H9 (cell line): ENCODE data around the gene KCNE4. TPM values are rescaled to one million over a fixed set of nuclear protein-coding genes. Genes with fewer than 3 reads are reported as not detected.

ENCODE experiments used
- DNase-seq: peaks from one replicate; pipeline ENCODE4 v3.0.0-alpha.2; 2017
- H2AFZ ChIP-seq: one replicate; pipeline ENCODE4 v1.6.1; 2013; ENCODE audit warnings: mild to moderate bottlenecking, low read length, control low read depth, moderate library complexity
- H2AK5ac ChIP-seq: 2 replicates; pipeline ENCODE4 v1.6.1; 2013; ENCODE audit warnings: low read length, control low read depth, mixed read lengths; ENCODE audit not compliant: insufficient read length
- H2BK120ac ChIP-seq: one replicate; pipeline ENCODE4 v1.6.1; 2013; ENCODE audit warnings: low read depth, mild to moderate bottlenecking, low read length, control low read depth, inconsistent platforms; ENCODE audit not compliant: poor library complexity, severe bottlenecking
- H2BK12ac ChIP-seq: 2 replicates; pipeline ENCODE4 v1.6.1; 2013; ENCODE audit warnings: low read length, control low read depth, mixed read lengths, low read depth; ENCODE audit not compliant: insufficient read length
- H2BK15ac ChIP-seq: 2 replicates; pipeline ENCODE4 v1.6.1; 2013; ENCODE audit warnings: low read depth, low read length, control low read depth
- H2BK20ac ChIP-seq: one replicate; pipeline ENCODE4 v1.6.1; 2013; ENCODE audit warnings: low read depth, mild to moderate bottlenecking, low read length, control low read depth, inconsistent platforms; ENCODE audit not compliant: poor library complexity, severe bottlenecking
- H2BK5ac ChIP-seq: 2 replicates; pipeline ENCODE4 v1.6.1; 2013; ENCODE audit warnings: low read length, control low read depth, mixed read lengths; ENCODE audit not compliant: insufficient read length
- H3K14ac ChIP-seq: 2 replicates; pipeline ENCODE4 v1.6.1; 2013; ENCODE audit warnings: low read length, control low read depth; ENCODE audit not compliant: insufficient read depth
- H3K18ac ChIP-seq: 2 replicates; pipeline ENCODE4 v1.6.1; 2013; ENCODE audit warnings: low read depth, mild to moderate bottlenecking, mixed read lengths, low read length, control low read depth; ENCODE audit not compliant: insufficient read length
- H3K23ac ChIP-seq: 2 replicates; pipeline ENCODE4 v1.6.1; 2013; ENCODE audit warnings: low read length, control low read depth, mixed read lengths, low read depth; ENCODE audit not compliant: insufficient read length
- H3K23me2 ChIP-seq: 2 replicates; pipeline ENCODE4 v1.6.1; 2013; ENCODE audit warnings: low read depth, mild to moderate bottlenecking, mixed read lengths, low read length, control low read depth; ENCODE audit not compliant: insufficient read length, poor library complexity, severe bottlenecking
- H3K27ac ChIP-seq: 2 replicates; pipeline ENCODE4 v1.5.1; 2013; ENCODE audit warnings: low read length, control low read depth, mixed read lengths, low read depth; ENCODE audit not compliant: insufficient read length
- H3K27me3 ChIP-seq: 2 replicates; pipeline ENCODE4 v1.6.1; 2013; ENCODE audit warnings: low read length, control low read depth, inconsistent platforms; ENCODE audit not compliant: insufficient read depth
- H3K4ac ChIP-seq: 2 replicates; pipeline ENCODE4 v1.6.1; 2013; ENCODE audit warnings: low read depth, mild to moderate bottlenecking, control low read depth, inconsistent platforms, low read length, moderate library complexity
- H3K4me1 ChIP-seq: 2 replicates; pipeline ENCODE4 v1.6.1; 2013; ENCODE audit warnings: low read length, control low read depth, inconsistent platforms; ENCODE audit not compliant: insufficient read depth
- H3K4me2 ChIP-seq: 2 replicates; pipeline ENCODE4 v1.6.1; 2013; ENCODE audit warnings: low read length, control low read depth, mixed read lengths; ENCODE audit not compliant: insufficient read length, insufficient read depth
- H3K56ac ChIP-seq: 2 replicates; pipeline ENCODE4 v1.6.1; 2013; ENCODE audit warnings: low read depth, mild to moderate bottlenecking, mixed read lengths, low read length, control low read depth; ENCODE audit not compliant: insufficient read length
- H3K79me1 ChIP-seq: 2 replicates; pipeline ENCODE4 v1.6.1; 2013; ENCODE audit warnings: low read depth, mild to moderate bottlenecking, moderate library complexity, low read length, control low read depth, inconsistent platforms; ENCODE audit not compliant: insufficient read depth, poor library complexity, severe bottlenecking
- H3K79me2 ChIP-seq: 2 replicates; pipeline ENCODE4 v1.6.1; 2013; ENCODE audit warnings: low read length, control low read depth, inconsistent platforms; ENCODE audit not compliant: insufficient read depth
- H3K9ac ChIP-seq: 2 replicates; pipeline ENCODE4 v1.6.1; 2013; ENCODE audit warnings: low read length, control low read depth, mixed read lengths; ENCODE audit not compliant: insufficient read length; ENCODE audit errors: extremely low read depth
- H3K9me3 ChIP-seq: one replicate; pipeline ENCODE4 v1.6.1; 2013; ENCODE audit warnings: low read depth, low read length, inconsistent platforms; ENCODE audit not compliant: control insufficient read depth
- H3T11ph ChIP-seq: one replicate; pipeline ENCODE4 v1.6.1; 2013; ENCODE audit warnings: mild to moderate bottlenecking, low read length, control low read depth, inconsistent platforms
- H4K20me1 ChIP-seq: one replicate; pipeline ENCODE4 v1.6.1; 2013; ENCODE audit not compliant: control insufficient read depth, insufficient read length, insufficient read depth
- H4K5ac ChIP-seq: 2 replicates; pipeline ENCODE4 v1.6.1; 2013; ENCODE audit warnings: low read depth, mild to moderate bottlenecking, mixed read lengths, low read length, control low read depth; ENCODE audit not compliant: insufficient read length
- H4K8ac ChIP-seq: replicated peaks from 2 replicates; pipeline ENCODE4 v1.6.1; 2013; ENCODE audit warnings: low read length, control low read depth, mixed read lengths, low read depth; ENCODE audit not compliant: insufficient read length
- H4K91ac ChIP-seq: 2 replicates; pipeline ENCODE4 v1.6.1; 2013; ENCODE audit warnings: low read depth, mild to moderate bottlenecking, moderate library complexity, mixed read lengths, low read length, control low read depth; ENCODE audit not compliant: insufficient read length
- H3K27ac Mint-ChIP-seq, 3 experiments: 2 replicates in 2 of 3; 3 replicates in 1 of 3; pipeline ENCODE4 v1.8.0; 2020 to 2021; ENCODE audit warnings: mixed read lengths in 3 of 3, mild to moderate bottlenecking in 1 of 3, moderate library complexity in 1 of 3
- H3K27me3 Mint-ChIP-seq: 2 replicates; pipeline ENCODE4 v1.8.0; 2021; ENCODE audit warnings: low read depth, mild to moderate bottlenecking, moderate library complexity, mixed read lengths
- H3K36me3 Mint-ChIP-seq, 3 experiments: 2 replicates in 2 of 3; 3 replicates in 1 of 3; pipeline ENCODE4 v1.8.0; 2020 to 2021; ENCODE audit warnings: low read depth in 3 of 3, mixed read lengths in 3 of 3; ENCODE audit not compliant: insufficient read depth in 1 of 3
- H3K4me1 Mint-ChIP-seq, 2 experiments: 2 replicates each; pipeline ENCODE4 v1.8.0; 2020; ENCODE audit warnings: mixed read lengths in 2 of 2
- H3K4me3 Mint-ChIP-seq, 2 experiments: 2 replicates in 1 of 2; 3 replicates in 1 of 2; pipeline ENCODE4 v1.8.0; 2020 to 2021; ENCODE audit warnings: mild to moderate bottlenecking in 2 of 2, mixed read lengths in 2 of 2, moderate library complexity in 1 of 2
- H3K9me3 Mint-ChIP-seq, 2 experiments: 2 replicates in 1 of 2; 3 replicates in 1 of 2; pipeline ENCODE4 v1.8.0; 2020; ENCODE audit warnings: mild to moderate bottlenecking in 2 of 2, mixed read lengths in 2 of 2, moderate library complexity in 1 of 2
- CTCF ChIP-seq: fragments of 200-600 bp; sonication (generic); conservative IDR thresholded peaks from 3 replicates; pipeline ENCODE4 v1.8.0; 2021; ENCODE audit warnings: antibody characterized with exemption, mild to moderate bottlenecking
- WGBS: extraction: QIAGEN DNeasy Blood & Tissue Kit; methylation state at CpG from one replicate; pipeline ENCODE4 v1.1.7; 2013; ENCODE audit warnings: missing lambda C conversion rate, low lambda C conversion rate, mixed read lengths; ENCODE audit not compliant: insufficient read length; ENCODE audit errors: extremely low coverage; 5-methylcytosine and 5-hydroxymethylcytosine counted together
- total RNA-seq: library from RNA; stranded (reverse); gene quantifications from 2 replicates; pipeline ENCODE4 v1.2.1, GENCODE V29; 2021

Gene KCNE4
- total RNA-seq, 1 experiment from 2014 or later: 0.24 TPM

- Histone ChIP-seq H3K18ac (no peak overlapping the region), H2BK20ac (no peak overlapping the region), H4K5ac (no peak overlapping the region), H3K14ac (no peak overlapping the region), H3K9ac (no peak overlapping the region), H3K9me3 (no peaks in the 10 kb centered on the region), H2BK5ac (no peak overlapping the region), H3T11ph (no peak overlapping the region), H3K23ac (no peak overlapping the region), H3K23me2 (no peaks in the 10 kb centered on the region), H3K4me1 (no peaks in the 10 kb centered on the region), H3K56ac (no peak overlapping the region), H2BK15ac (no peak overlapping the region), H2BK12ac (no peak overlapping the region), H3K79me2 (no peaks in the 10 kb centered on the region), H4K8ac (no peak overlapping the region), H2AK5ac (no peak overlapping the region), H3K27me3 (no peaks in the 10 kb centered on the region), H4K20me1 (no peaks in the 10 kb centered on the region), H3K79me1 (no peaks in the 10 kb centered on the region), H3K4ac (no peak overlapping the region), H4K91ac (no peak overlapping the region), H3K4me2 (no peak overlapping the region), H2BK120ac (no peak overlapping the region), H2AFZ (no peak overlapping the region), H3K27ac (no peak overlapping the region)
- Mint-ChIP-seq H3K27ac (no peak overlapping the region), H3K36me3 (no peaks in the 10 kb centered on the region), H3K9me3 (no peaks in the 10 kb centered on the region), H3K27me3 (peaks cover 2% of the 10 kb centered on the region; the same call in 1 of the 2 replicates), H3K4me1 (0 out of 4 replicates have a peak, but pooled peaks cover 0 to 2% of the 10 kb centered on the region in 2 experiments), H3K4me3 (no peak overlapping the region)
- no peak for DNase-seq
- WGBS: no CpG with 5 or more reads among the region's 6 CpGs
- no peak for TF ChIP-seq CTCF
Observed at GRCh38 chr2:223076573-223076972, 24.6 kb downstream of the KCNE4 start.
